H9 (cell line): Measurements from ENCODE around the gene SLC39A8. TPM values are rescaled to one million over a fixed set of nuclear protein-coding genes. Genes with fewer than 3 reads are reported as not detected.

Experiments used
- DNase-seq: peaks from one replicate; pipeline ENCODE4 v3.0.0-alpha.2; 2017
- H2AFZ ChIP-seq: one replicate; pipeline ENCODE4 v1.6.1; 2013; ENCODE audit warnings: mild to moderate bottlenecking, low read length, control low read depth, moderate library complexity
- H2AK5ac ChIP-seq: 2 replicates; pipeline ENCODE4 v1.6.1; 2013; ENCODE audit warnings: low read length, control low read depth, mixed read lengths; ENCODE audit not compliant: insufficient read length
- H2BK120ac ChIP-seq: one replicate; pipeline ENCODE4 v1.6.1; 2013; ENCODE audit warnings: low read depth, mild to moderate bottlenecking, low read length, control low read depth, inconsistent platforms; ENCODE audit not compliant: poor library complexity, severe bottlenecking
- H2BK12ac ChIP-seq: 2 replicates; pipeline ENCODE4 v1.6.1; 2013; ENCODE audit warnings: low read length, control low read depth, mixed read lengths, low read depth; ENCODE audit not compliant: insufficient read length
- H2BK15ac ChIP-seq: 2 replicates; pipeline ENCODE4 v1.6.1; 2013; ENCODE audit warnings: low read depth, low read length, control low read depth
- H2BK20ac ChIP-seq: one replicate; pipeline ENCODE4 v1.6.1; 2013; ENCODE audit warnings: low read depth, mild to moderate bottlenecking, low read length, control low read depth, inconsistent platforms; ENCODE audit not compliant: poor library complexity, severe bottlenecking
- H2BK5ac ChIP-seq: 2 replicates; pipeline ENCODE4 v1.6.1; 2013; ENCODE audit warnings: low read length, control low read depth, mixed read lengths; ENCODE audit not compliant: insufficient read length
- H3K14ac ChIP-seq: 2 replicates; pipeline ENCODE4 v1.6.1; 2013; ENCODE audit warnings: low read length, control low read depth; ENCODE audit not compliant: insufficient read depth
- H3K18ac ChIP-seq: 2 replicates; pipeline ENCODE4 v1.6.1; 2013; ENCODE audit warnings: low read depth, mild to moderate bottlenecking, mixed read lengths, low read length, control low read depth; ENCODE audit not compliant: insufficient read length
- H3K23ac ChIP-seq: 2 replicates; pipeline ENCODE4 v1.6.1; 2013; ENCODE audit warnings: low read length, control low read depth, mixed read lengths, low read depth; ENCODE audit not compliant: insufficient read length
- H3K23me2 ChIP-seq: 2 replicates; pipeline ENCODE4 v1.6.1; 2013; ENCODE audit warnings: low read depth, mild to moderate bottlenecking, mixed read lengths, low read length, control low read depth; ENCODE audit not compliant: insufficient read length, poor library complexity, severe bottlenecking
- H3K27ac ChIP-seq: 2 replicates; pipeline ENCODE4 v1.5.1; 2013; ENCODE audit warnings: low read length, control low read depth, mixed read lengths, low read depth; ENCODE audit not compliant: insufficient read length
- H3K27me3 ChIP-seq: 2 replicates; pipeline ENCODE4 v1.6.1; 2013; ENCODE audit warnings: low read length, control low read depth, inconsistent platforms; ENCODE audit not compliant: insufficient read depth
- H3K4ac ChIP-seq: 2 replicates; pipeline ENCODE4 v1.6.1; 2013; ENCODE audit warnings: low read depth, mild to moderate bottlenecking, control low read depth, inconsistent platforms, low read length, moderate library complexity
- H3K4me1 ChIP-seq: 2 replicates; pipeline ENCODE4 v1.6.1; 2013; ENCODE audit warnings: low read length, control low read depth, inconsistent platforms; ENCODE audit not compliant: insufficient read depth
- H3K4me2 ChIP-seq: 2 replicates; pipeline ENCODE4 v1.6.1; 2013; ENCODE audit warnings: low read length, control low read depth, mixed read lengths; ENCODE audit not compliant: insufficient read length, insufficient read depth
- H3K56ac ChIP-seq: 2 replicates; pipeline ENCODE4 v1.6.1; 2013; ENCODE audit warnings: low read depth, mild to moderate bottlenecking, mixed read lengths, low read length, control low read depth; ENCODE audit not compliant: insufficient read length
- H3K79me1 ChIP-seq: 2 replicates; pipeline ENCODE4 v1.6.1; 2013; ENCODE audit warnings: low read depth, mild to moderate bottlenecking, moderate library complexity, low read length, control low read depth, inconsistent platforms; ENCODE audit not compliant: insufficient read depth, poor library complexity, severe bottlenecking
- H3K79me2 ChIP-seq: 2 replicates; pipeline ENCODE4 v1.6.1; 2013; ENCODE audit warnings: low read length, control low read depth, inconsistent platforms; ENCODE audit not compliant: insufficient read depth
- H3K9ac ChIP-seq: 2 replicates; pipeline ENCODE4 v1.6.1; 2013; ENCODE audit warnings: low read length, control low read depth, mixed read lengths; ENCODE audit not compliant: insufficient read length; ENCODE audit errors: extremely low read depth
- H3K9me3 ChIP-seq: one replicate; pipeline ENCODE4 v1.6.1; 2013; ENCODE audit warnings: low read depth, low read length, inconsistent platforms; ENCODE audit not compliant: control insufficient read depth
- H3T11ph ChIP-seq: one replicate; pipeline ENCODE4 v1.6.1; 2013; ENCODE audit warnings: mild to moderate bottlenecking, low read length, control low read depth, inconsistent platforms
- H4K20me1 ChIP-seq: one replicate; pipeline ENCODE4 v1.6.1; 2013; ENCODE audit not compliant: control insufficient read depth, insufficient read length, insufficient read depth
- H4K5ac ChIP-seq: 2 replicates; pipeline ENCODE4 v1.6.1; 2013; ENCODE audit warnings: low read depth, mild to moderate bottlenecking, mixed read lengths, low read length, control low read depth; ENCODE audit not compliant: insufficient read length
- H4K8ac ChIP-seq: replicated peaks from 2 replicates; pipeline ENCODE4 v1.6.1; 2013; ENCODE audit warnings: low read length, control low read depth, mixed read lengths, low read depth; ENCODE audit not compliant: insufficient read length
- H4K91ac ChIP-seq: 2 replicates; pipeline ENCODE4 v1.6.1; 2013; ENCODE audit warnings: low read depth, mild to moderate bottlenecking, moderate library complexity, mixed read lengths, low read length, control low read depth; ENCODE audit not compliant: insufficient read length
- H3K27ac Mint-ChIP-seq, 3 experiments: 2 replicates in 2 of 3; 3 replicates in 1 of 3; pipeline ENCODE4 v1.8.0; 2020 to 2021; ENCODE audit warnings: mixed read lengths in 3 of 3, mild to moderate bottlenecking in 1 of 3, moderate library complexity in 1 of 3
- H3K27me3 Mint-ChIP-seq: 2 replicates; pipeline ENCODE4 v1.8.0; 2021; ENCODE audit warnings: low read depth, mild to moderate bottlenecking, moderate library complexity, mixed read lengths
- H3K36me3 Mint-ChIP-seq, 3 experiments: 2 replicates in 2 of 3; 3 replicates in 1 of 3; pipeline ENCODE4 v1.8.0; 2020 to 2021; ENCODE audit warnings: low read depth in 3 of 3, mixed read lengths in 3 of 3; ENCODE audit not compliant: insufficient read depth in 1 of 3
- H3K4me1 Mint-ChIP-seq, 2 experiments: 2 replicates each; pipeline ENCODE4 v1.8.0; 2020; ENCODE audit warnings: mixed read lengths in 2 of 2
- H3K4me3 Mint-ChIP-seq, 2 experiments: 2 replicates in 1 of 2; 3 replicates in 1 of 2; pipeline ENCODE4 v1.8.0; 2020 to 2021; ENCODE audit warnings: mild to moderate bottlenecking in 2 of 2, mixed read lengths in 2 of 2, moderate library complexity in 1 of 2
- H3K9me3 Mint-ChIP-seq, 2 experiments: 2 replicates in 1 of 2; 3 replicates in 1 of 2; pipeline ENCODE4 v1.8.0; 2020; ENCODE audit warnings: mild to moderate bottlenecking in 2 of 2, mixed read lengths in 2 of 2, moderate library complexity in 1 of 2
- CTCF ChIP-seq: fragments of 200-600 bp; sonication (generic); conservative IDR thresholded peaks from 3 replicates; pipeline ENCODE4 v1.8.0; 2021; ENCODE audit warnings: antibody characterized with exemption, mild to moderate bottlenecking
- WGBS: extraction: QIAGEN DNeasy Blood & Tissue Kit; methylation state at CpG from one replicate; pipeline ENCODE4 v1.1.7; 2013; ENCODE audit warnings: missing lambda C conversion rate, low lambda C conversion rate, mixed read lengths; ENCODE audit not compliant: insufficient read length; ENCODE audit errors: extremely low coverage; 5-methylcytosine and 5-hydroxymethylcytosine counted together
- total RNA-seq: library from RNA; stranded (reverse); gene quantifications from 2 replicates; pipeline ENCODE4 v1.2.1, GENCODE V29; 2021

SLC39A8 gene
- total RNA-seq, 1 experiment from 2014 or later: 11.0 TPM

- no peak overlapping the region for H3K18ac ChIP-seq
- H2BK12ac ChIP-seq: no peak overlapping the region
- H2AFZ ChIP-seq: no peak overlapping the region
- H3K4me1 ChIP-seq: no peaks in the 10 kb centered on the region
- H3K79me1 ChIP-seq: no peaks in the 10 kb centered on the region
- no peak overlapping the region for H4K5ac ChIP-seq
- no peak overlapping the region for H3K56ac ChIP-seq
- Mint-ChIP-seq H3K27me3 (no peaks in the 10 kb centered on the region), H3K27ac (no peak overlapping the region), H3K9me3 (no peaks in the 10 kb centered on the region), H3K4me1 (peaks cover 6 to 9% of the 10 kb centered on the region in 2 experiments), H3K36me3 (peaks cover 0 to 1% (median 0%) of the 10 kb centered on the region in 3 experiments; a peak in 2 of 7 replicates), H3K4me3 (no peak overlapping the region)
- no peak for DNase-seq
- no peak overlapping the region for H3K9ac ChIP-seq
- no peak overlapping the region for H2AK5ac ChIP-seq
- no peak overlapping the region for H4K8ac ChIP-seq
- H3K23ac ChIP-seq: no peak overlapping the region
- TF ChIP-seq CTCF: peak; percentile 71
- no peak overlapping the region for H3T11ph ChIP-seq
- WGBS: no CpG with 5 or more reads among the region's 3 CpGs
- H3K14ac ChIP-seq: no peak overlapping the region
- no peaks in the 10 kb centered on the region for H3K27me3 ChIP-seq
- no peak overlapping the region for H2BK15ac ChIP-seq
- H3K27ac ChIP-seq: no peak overlapping the region
- no peak overlapping the region for H3K4me2 ChIP-seq
- H3K79me2 ChIP-seq: no peaks in the 10 kb centered on the region
- no peak overlapping the region for H2BK5ac ChIP-seq
- no peaks in the 10 kb centered on the region for H3K23me2 ChIP-seq
- no peak overlapping the region for H2BK120ac ChIP-seq
- no peak overlapping the region for H2BK20ac ChIP-seq
- H3K4ac ChIP-seq: no peak overlapping the region
- no peaks in the 10 kb centered on the region for H4K20me1 ChIP-seq
- no peaks in the 10 kb centered on the region for H3K9me3 ChIP-seq
- H4K91ac ChIP-seq: no peak overlapping the region
These were observed 82.1 kb downstream of the SLC39A8 start for GRCh38 chr4:102263024-102263787.
